ENCODE results near the gene HDAC4. TPM values are rescaled to one million over a fixed set of nuclear protein-coding genes. Genes with fewer than 3 reads are reported as not detected.

HDAC4 gene
- total RNA-seq, 1 experiment from 2014 or later, result 40.1 TPM

DNA sequence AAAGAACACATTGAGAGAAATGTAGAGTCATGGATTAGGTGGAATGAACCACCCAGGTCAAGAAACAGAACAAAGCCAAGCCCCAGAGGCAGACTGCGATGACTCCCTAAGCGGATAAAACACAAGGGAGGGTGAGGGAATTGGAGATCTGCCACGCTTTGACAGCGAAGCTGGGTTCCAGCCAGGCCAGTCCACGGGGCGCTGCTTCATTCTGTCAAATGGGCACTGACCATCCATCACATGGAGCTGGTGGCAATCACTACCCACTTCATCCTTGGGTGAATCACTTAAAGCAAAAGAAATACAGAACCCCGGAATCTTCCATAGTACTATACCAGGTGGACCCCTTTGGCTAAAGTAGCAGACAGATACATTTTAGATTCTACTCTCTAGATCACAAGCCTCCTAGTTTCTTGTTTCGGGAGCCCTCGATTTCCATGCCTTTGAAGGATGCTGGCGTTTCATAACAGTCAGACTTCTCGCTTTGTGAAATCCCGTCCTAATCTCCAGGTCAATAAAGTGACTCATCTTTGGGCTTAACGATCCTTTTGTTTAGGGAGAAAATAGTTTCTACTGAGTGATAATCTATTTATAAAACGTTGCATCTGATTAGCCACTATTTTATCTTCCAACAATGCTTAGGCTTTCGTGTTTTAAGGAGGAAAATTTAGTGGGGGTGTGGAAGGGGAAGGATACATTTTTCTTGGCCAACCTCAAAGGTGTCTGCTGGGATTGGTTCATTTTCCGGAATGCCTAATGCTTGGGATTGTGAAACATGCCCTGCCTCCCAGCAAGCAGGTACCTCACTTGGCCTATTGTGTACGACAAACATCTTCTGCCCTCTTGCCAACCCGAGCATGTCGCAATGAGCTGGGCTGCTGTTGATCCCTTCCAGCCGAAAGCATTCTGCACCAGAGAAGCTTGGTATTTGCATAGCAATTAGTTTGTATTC is 44.1 kb upstream of the HDAC4 start:
- no peak for DNase-seq (ENCODE audit: low read depth, low spot score)
- CTCF ChIA-PET, result no interaction called here
- Histone ChIP-seq H3K36me3 (ENCODE audit: control insufficient read depth, insufficient read depth, low read length) (no peaks in the 10 kb centered on the region), H3K27me3 (ENCODE audit: control insufficient read depth, insufficient read depth, low read length) (no peaks in the 10 kb centered on the region; the same call in none of the 2 replicates), H3K4me3 (ENCODE audit: low read depth in 2 of 2, low read length in 2 of 2) (no peak overlapping the region), H3K27ac (ENCODE audit: low read length) (no peak overlapping the region), H3K4me1 (ENCODE audit: control insufficient read depth, insufficient read depth, low read length) (no peaks in the 10 kb centered on the region), H3K9me3 (ENCODE audit: control insufficient read depth, insufficient read depth, low read depth, low read length) (peaks cover 4% of the 10 kb centered on the region; the same call in 1 of the 2 replicates)
- POLR2A ChIA-PET, result no interaction called here
- ATAC-seq, result no peak
- no TSS peak for BruUV-seq (replicated peaks)
- intact Hi-C loops (cut with micrococcal nuclease; ENCODE audit: unreplicated experiment) (no loop called here), in situ Hi-C loops (cut with HindIII; ENCODE audit: low pct_unique_long_range_greater_than_20kb, low sequenced_read_pairs) (no loop called here)
- TF ChIP-seq, protein P1, sequence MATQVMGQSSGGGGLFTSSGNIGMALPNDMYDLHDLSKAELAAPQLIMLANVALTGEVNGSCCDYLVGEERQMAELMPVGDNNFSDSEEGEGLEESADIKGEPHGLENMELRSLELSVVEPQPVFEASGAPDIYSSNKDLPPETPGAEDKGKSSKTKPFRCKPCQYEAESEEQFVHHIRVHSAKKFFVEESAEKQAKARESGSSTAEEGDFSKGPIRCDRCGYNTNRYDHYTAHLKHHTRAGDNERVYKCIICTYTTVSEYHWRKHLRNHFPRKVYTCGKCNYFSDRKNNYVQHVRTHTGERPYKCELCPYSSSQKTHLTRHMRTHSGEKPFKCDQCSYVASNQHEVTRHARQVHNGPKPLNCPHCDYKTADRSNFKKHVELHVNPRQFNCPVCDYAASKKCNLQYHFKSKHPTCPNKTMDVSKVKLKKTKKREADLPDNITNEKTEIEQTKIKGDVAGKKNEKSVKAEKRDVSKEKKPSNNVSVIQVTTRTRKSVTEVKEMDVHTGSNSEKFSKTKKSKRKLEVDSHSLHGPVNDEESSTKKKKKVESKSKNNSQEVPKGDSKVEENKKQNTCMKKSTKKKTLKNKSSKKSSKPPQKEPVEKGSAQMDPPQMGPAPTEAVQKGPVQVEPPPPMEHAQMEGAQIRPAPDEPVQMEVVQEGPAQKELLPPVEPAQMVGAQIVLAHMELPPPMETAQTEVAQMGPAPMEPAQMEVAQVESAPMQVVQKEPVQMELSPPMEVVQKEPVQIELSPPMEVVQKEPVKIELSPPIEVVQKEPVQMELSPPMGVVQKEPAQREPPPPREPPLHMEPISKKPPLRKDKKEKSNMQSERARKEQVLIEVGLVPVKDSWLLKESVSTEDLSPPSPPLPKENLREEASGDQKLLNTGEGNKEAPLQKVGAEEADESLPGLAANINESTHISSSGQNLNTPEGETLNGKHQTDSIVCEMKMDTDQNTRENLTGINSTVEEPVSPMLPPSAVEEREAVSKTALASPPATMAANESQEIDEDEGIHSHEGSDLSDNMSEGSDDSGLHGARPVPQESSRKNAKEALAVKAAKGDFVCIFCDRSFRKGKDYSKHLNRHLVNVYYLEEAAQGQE (IDR thresholded peaks at IDR 0.05; ENCODE audit: insufficient read depth in 1 of 2, low read depth in 2 of 2, low read length in 1 of 2), result no peak
- no peak for TF ChIP-seq TCF7L2 (IDR thresholded peaks at IDR 0.05; ENCODE audit: low read depth, low read length)
- no peak for TF ChIP-seq POLR2AphosphoS5 (IDR thresholded peaks at IDR 0.05; ENCODE audit: low read depth, low read length)
- TF ChIP-seq SIN3A (IDR thresholded peaks at IDR 0.05; ENCODE audit: borderline replicate concordance, insufficient read depth, low read depth, low read length), result no peak
- TF ChIP-seq, protein P2, sequence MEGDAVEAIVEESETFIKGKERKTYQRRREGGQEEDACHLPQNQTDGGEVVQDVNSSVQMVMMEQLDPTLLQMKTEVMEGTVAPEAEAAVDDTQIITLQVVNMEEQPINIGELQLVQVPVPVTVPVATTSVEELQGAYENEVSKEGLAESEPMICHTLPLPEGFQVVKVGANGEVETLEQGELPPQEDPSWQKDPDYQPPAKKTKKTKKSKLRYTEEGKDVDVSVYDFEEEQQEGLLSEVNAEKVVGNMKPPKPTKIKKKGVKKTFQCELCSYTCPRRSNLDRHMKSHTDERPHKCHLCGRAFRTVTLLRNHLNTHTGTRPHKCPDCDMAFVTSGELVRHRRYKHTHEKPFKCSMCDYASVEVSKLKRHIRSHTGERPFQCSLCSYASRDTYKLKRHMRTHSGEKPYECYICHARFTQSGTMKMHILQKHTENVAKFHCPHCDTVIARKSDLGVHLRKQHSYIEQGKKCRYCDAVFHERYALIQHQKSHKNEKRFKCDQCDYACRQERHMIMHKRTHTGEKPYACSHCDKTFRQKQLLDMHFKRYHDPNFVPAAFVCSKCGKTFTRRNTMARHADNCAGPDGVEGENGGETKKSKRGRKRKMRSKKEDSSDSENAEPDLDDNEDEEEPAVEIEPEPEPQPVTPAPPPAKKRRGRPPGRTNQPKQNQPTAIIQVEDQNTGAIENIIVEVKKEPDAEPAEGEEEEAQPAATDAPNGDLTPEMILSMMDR (IDR thresholded peaks at IDR 0.05), result no peak

DNA sequence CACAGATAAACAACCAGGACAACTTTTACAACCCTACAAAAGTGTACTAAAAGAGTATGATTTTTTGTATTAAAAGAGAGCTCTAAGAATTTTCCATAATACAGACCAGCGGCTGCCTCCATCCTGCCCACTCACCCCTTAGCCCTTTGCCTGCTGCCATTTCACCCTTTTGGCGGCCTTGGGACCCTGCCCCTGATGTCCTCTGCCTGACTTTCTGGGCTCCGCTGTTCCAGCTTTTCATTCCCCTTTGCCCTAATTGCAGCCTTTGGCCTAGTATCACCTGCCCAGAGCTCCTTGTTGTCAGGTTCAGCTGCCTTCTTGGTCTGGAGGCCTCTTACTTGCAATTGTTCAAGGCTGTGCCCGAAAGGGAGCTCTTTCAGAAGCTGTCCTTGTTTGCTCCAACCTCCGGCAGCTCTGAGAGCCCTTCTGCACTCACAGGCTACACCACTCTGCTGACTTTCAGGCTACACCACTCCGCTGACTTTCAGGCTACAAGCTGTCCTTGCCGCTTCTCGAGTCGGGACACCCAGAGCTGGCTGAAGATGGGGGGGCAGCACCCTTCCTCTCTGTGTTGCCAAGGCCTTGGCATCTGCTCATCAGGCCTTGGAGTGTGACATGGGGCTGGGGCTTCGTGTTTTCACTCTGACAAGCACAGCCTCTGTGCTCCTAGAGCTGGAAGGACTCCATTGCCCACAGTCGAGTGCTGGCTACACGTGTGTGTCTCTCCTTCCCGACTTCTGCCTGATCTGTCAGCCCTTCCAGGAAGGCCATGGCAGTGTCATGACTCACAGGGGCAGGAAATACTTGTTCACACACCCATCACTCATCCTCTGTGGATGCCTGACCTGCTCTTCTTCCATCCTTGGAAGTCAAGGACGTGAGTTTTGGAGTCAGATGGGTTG is 43.1 kb upstream of the HDAC4 start:
- POLR2A ChIA-PET, result interaction anchor here (0.6 kb wide), 1 partner anchor 916 kb away, joined by 4 read pairs; no protein-coding TSS in a partner anchor
- Histone ChIP-seq H3K4me3 (ENCODE audit: low read depth in 2 of 2, low read length in 2 of 2) (no peak overlapping the region), H3K27me3 (ENCODE audit: control insufficient read depth, insufficient read depth, low read length) (peaks cover 1% of the 10 kb centered on the region), H3K9me3 (ENCODE audit: control insufficient read depth, insufficient read depth, low read depth, low read length) (peaks cover 4% of the 10 kb centered on the region; the same call in 1 of the 2 replicates), H3K36me3 (ENCODE audit: control insufficient read depth, insufficient read depth, low read length) (no peaks in the 10 kb centered on the region), H3K27ac (ENCODE audit: low read length) (no peak overlapping the region), H3K4me1 (ENCODE audit: control insufficient read depth, insufficient read depth, low read length) (no peaks in the 10 kb centered on the region)
- in situ Hi-C loops (cut with HindIII; ENCODE audit: low pct_unique_long_range_greater_than_20kb, low sequenced_read_pairs), result no loop called here
- BruUV-seq (replicated peaks), result no TSS peak
- TF ChIP-seq POLR2AphosphoS5 (IDR thresholded peaks at IDR 0.05; ENCODE audit: low read depth, low read length), result no peak
- TF ChIP-seq, protein P2 (IDR thresholded peaks at IDR 0.05), result no peak
- no peak for TF ChIP-seq TCF7L2 (IDR thresholded peaks at IDR 0.05; ENCODE audit: low read depth, low read length)
- TF ChIP-seq SIN3A (IDR thresholded peaks at IDR 0.05; ENCODE audit: borderline replicate concordance, insufficient read depth, low read depth, low read length), result no peak
- TF ChIP-seq, protein P1 (IDR thresholded peaks at IDR 0.05; ENCODE audit: insufficient read depth in 1 of 2, low read depth in 2 of 2, low read length in 1 of 2), result no peak
- no peak for DNase-seq (ENCODE audit: low read depth, low spot score)
- no peak for ATAC-seq
- CTCF ChIA-PET, result no interaction called here
- intact Hi-C loops (cut with micrococcal nuclease; ENCODE audit: unreplicated experiment), result no loop called here
